Activated naive CD8-positive, alpha-beta T cell (primary cell): Measurements from ENCODE around the gene STRBP.

Experiments used
- H3K27ac Mint-ChIP-seq: one replicate; pipeline ENCODE4 v1.8.0; 2021; ENCODE audit warnings: mixed read lengths
- H3K27me3 Mint-ChIP-seq: one replicate; pipeline ENCODE4 v1.8.0; 2021; ENCODE audit warnings: mixed read lengths
- H3K36me3 Mint-ChIP-seq: one replicate; pipeline ENCODE4 v1.8.0; 2021; ENCODE audit warnings: mixed read lengths
- H3K4me1 Mint-ChIP-seq: one replicate; pipeline ENCODE4 v1.8.0; 2021; ENCODE audit warnings: low read depth, mixed read lengths
- H3K4me3 Mint-ChIP-seq: one replicate; pipeline ENCODE4 v1.8.0; 2021; ENCODE audit warnings: mild to moderate bottlenecking, mixed read lengths
- H3K9me3 Mint-ChIP-seq: one replicate; pipeline ENCODE4 v1.8.0; 2021; ENCODE audit warnings: low read depth, mixed read lengths

Gene STRBP

DNA sequence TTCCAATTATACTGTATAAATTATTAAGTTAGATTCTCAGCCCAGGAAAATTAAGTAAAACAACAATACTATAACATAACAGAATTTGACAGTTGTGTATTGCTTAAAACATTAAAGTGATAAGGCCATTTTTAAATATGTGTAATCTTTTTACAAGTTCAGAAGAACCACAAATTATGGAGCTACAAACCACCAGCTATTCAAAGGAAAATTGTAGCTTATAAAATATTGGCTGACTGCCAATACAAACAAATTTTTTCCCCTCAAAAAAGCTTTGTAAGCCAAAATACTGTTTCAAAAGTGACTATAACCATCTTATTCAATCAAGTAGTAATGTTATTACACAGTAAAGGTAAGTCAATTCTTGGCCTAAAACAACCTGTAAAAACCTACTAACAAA lies 21.9 kb downstream of the STRBP start:
- H3K9me3 Mint-ChIP-seq = peaks cover 4% of the 10 kb centered on the region
- H3K27me3 Mint-ChIP-seq = no peaks in the 10 kb centered on the region
- H3K27ac Mint-ChIP-seq = no peak overlapping the region
- no peak overlapping the region for H3K4me3 Mint-ChIP-seq
- peaks cover 46% of the 10 kb centered on the region for H3K4me1 Mint-ChIP-seq
- peaks cover 10% of the 10 kb centered on the region for H3K36me3 Mint-ChIP-seq

DNA sequence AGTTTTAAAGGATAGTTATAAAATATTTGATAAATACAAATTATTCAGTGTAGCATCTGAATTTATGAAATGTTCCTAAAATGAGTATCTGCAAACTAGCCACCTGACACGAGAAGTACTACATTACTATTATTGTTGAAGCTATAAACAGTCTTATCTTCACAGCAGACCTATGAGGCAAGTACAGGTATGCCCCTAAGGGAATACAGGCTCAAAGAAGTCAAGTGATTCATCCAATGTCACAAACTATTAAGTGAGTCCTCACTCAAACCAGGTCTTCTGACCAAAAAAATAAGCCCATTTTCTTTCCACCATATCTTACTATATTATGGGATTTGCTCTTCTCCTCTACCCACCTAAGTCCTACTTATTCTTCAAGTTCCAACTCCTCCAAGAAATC lies 28.7 kb downstream of the STRBP start:
- Mint-ChIP-seq H3K4me1 (peaks cover 44% of the 10 kb centered on the region), H3K9me3 (peaks cover 4% of the 10 kb centered on the region), H3K27ac (no peak overlapping the region), H3K4me3 (no peak overlapping the region), H3K36me3 (peaks cover 16% of the 10 kb centered on the region), H3K27me3 (no peaks in the 10 kb centered on the region)

DNA sequence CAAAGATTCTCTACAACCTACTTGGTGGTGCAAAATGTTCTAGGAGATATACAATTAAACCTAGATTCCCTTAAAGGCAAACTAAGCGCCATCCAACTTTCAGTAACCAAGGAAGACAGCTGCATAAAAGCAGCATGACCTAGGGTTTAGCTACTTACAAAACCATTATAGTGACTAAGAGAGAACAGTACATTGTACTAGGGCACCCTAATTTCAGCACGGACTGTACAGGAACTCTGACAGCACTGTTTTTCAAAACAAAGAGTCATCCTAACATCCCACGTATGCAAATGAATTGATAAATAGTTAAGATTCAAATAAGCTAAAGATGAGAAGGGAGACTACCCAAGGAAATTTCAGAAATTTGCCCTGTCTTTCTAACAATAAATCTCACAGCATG lies 30.0 kb downstream of the STRBP start:
- Mint-ChIP-seq H3K4me1 (peaks cover 34% of the 10 kb centered on the region), H3K4me3 (no peak overlapping the region), H3K36me3 (peaks cover 13% of the 10 kb centered on the region), H3K27me3 (no peaks in the 10 kb centered on the region), H3K9me3 (no peaks in the 10 kb centered on the region), H3K27ac (no peak overlapping the region)

DNA sequence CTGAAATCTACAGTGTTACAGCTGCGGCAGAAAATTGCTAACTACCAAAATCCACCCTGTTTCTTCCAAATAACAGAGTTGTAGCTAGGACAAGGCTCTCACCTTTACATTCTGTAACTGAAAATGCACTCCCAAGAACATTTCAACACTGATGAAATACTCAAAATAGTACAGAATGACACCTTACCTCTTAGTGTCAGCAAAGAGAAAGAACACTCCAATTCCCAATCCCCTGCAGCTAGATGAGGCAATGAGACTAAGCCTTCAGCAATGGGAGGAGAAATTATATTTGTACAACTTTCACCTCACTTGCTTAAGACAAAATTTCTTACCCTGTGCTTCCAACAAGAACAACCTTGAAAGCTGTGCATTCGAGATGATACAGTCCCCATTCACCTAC lies 31.2 kb downstream of the STRBP start:
- Mint-ChIP-seq H3K27ac (no peak overlapping the region), H3K27me3 (no peaks in the 10 kb centered on the region), H3K36me3 (peaks cover 15% of the 10 kb centered on the region), H3K9me3 (no peaks in the 10 kb centered on the region), H3K4me1 (peaks cover 33% of the 10 kb centered on the region), H3K4me3 (no peak overlapping the region)

DNA sequence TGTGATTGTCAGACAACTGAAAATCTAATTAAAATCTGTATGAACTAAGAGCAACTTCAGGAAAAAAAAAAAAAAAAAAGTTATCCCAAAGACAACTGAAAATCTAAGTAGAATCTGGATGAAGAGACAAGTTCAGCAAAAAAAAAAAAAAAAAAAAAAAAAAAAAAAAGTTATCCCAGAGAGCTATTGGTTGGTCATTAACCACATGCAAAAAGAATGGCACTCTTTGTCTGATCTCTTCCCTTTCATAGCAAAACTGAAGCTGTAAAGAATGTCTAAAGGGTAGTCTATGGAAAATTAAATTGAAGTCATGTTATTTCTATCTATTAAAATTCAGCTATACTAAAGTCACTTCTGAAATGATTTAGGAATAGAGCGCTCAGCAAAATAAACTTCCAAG lies 32.9 kb downstream of the STRBP start:
- Mint-ChIP-seq H3K4me3 (no peak overlapping the region), H3K36me3 (peaks cover 9% of the 10 kb centered on the region), H3K9me3 (no peaks in the 10 kb centered on the region), H3K4me1 (peaks cover 23% of the 10 kb centered on the region), H3K27ac (no peak overlapping the region), H3K27me3 (no peaks in the 10 kb centered on the region)

DNA sequence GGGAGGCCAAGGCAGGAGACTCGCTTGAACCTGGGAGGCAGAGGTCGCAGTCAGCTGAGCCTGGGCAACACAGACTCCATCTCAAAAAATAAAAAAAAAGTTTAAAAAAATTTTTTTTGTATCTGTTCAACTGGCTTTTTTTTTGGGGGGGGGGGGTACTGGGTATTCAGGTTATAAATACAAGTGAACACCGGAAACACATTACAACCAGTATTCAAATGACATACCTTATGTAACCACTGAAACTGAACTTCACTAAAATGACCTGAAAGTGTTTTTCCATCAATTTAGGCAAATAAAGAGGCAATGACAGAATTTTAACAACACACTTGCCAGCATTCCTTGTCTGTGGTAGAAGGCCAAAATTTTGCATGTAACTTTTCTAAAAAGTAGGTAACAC lies 33.5 kb downstream of the STRBP start:
- Mint-ChIP-seq H3K9me3 (no peaks in the 10 kb centered on the region), H3K4me1 (peaks cover 21% of the 10 kb centered on the region), H3K4me3 (no peak overlapping the region), H3K27ac (no peak overlapping the region), H3K36me3 (peaks cover 9% of the 10 kb centered on the region), H3K27me3 (no peaks in the 10 kb centered on the region)

DNA sequence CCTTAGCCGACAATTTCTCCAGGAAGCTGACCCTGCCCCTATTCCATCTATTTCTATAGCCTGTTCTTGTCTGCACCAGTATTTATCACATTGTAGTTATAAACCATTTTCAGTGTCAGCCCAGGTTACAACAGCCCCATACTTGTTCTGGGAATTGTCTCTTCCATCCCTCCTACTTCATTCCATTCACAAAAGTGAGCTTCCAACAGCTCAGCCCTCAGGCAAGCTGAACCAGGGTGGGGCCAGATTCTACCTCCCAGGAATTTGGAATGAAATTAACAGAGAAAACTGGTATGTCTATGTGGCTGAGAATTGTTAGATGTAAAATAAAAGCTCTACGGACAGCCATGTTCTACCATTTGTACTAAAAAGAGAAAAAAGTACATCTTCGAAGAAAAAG lies 36.1 kb downstream of the STRBP start:
- H3K27me3 Mint-ChIP-seq = no peaks in the 10 kb centered on the region
- no peak overlapping the region for H3K27ac Mint-ChIP-seq
- no peaks in the 10 kb centered on the region for H3K9me3 Mint-ChIP-seq
- peaks cover 7% of the 10 kb centered on the region for H3K36me3 Mint-ChIP-seq
- H3K4me1 Mint-ChIP-seq = peaks cover 12% of the 10 kb centered on the region
- H3K4me3 Mint-ChIP-seq = no peak overlapping the region

DNA sequence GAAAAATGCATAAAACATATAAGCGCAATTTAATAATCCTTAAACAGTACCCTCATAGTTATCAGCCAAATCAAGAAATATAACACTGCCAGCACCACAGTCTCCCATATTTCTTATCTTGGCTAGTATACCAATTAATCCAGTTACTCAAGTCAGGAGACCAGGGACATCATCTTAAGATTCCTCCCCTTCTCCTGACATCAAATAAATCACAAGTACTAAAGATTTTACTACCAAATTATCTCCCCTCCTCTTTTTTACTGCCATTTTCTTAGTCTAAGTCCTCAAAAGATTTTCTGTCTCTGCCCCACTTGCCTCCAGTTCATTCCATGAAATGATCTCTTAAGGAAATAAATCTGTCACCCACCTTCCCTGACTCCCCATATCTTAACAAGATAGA lies 37.0 kb downstream of the STRBP start:
- H3K27me3 Mint-ChIP-seq = no peaks in the 10 kb centered on the region
- no peak overlapping the region for H3K4me3 Mint-ChIP-seq

DNA sequence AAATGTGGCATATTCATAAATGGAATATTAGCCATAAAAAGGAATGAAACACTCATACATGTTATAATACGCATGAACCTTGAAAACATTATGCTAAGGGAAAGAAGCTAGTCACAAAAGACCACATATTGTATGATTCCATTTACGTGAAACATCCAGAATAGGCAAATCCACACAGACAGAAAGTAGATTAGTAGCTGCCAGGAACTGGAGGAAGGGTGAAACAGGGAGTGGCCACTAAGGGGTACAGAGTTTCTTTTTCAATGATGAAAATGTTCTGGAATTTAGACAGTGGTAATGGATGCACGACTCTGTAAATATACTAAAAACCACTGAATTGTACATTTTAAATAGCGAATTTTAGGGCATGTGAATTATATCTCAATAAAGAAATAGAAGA lies 39.4 kb downstream of the STRBP start:
- H3K4me3 Mint-ChIP-seq = no peak overlapping the region
- peaks cover 9% of the 10 kb centered on the region for H3K36me3 Mint-ChIP-seq
- H3K4me1 Mint-ChIP-seq = peaks cover 33% of the 10 kb centered on the region
- H3K27ac Mint-ChIP-seq = no peak overlapping the region
- H3K9me3 Mint-ChIP-seq = no peaks in the 10 kb centered on the region
- no peaks in the 10 kb centered on the region for H3K27me3 Mint-ChIP-seq

More for the DNA sequence above, 37.0 kb downstream of the STRBP start:
- H3K9me3 Mint-ChIP-seq = no peaks in the 10 kb centered on the region
- H3K4me1 Mint-ChIP-seq = peaks cover 21% of the 10 kb centered on the region
- H3K36me3 Mint-ChIP-seq = peaks cover 5% of the 10 kb centered on the region
- no peak overlapping the region for H3K27ac Mint-ChIP-seq

DNA sequence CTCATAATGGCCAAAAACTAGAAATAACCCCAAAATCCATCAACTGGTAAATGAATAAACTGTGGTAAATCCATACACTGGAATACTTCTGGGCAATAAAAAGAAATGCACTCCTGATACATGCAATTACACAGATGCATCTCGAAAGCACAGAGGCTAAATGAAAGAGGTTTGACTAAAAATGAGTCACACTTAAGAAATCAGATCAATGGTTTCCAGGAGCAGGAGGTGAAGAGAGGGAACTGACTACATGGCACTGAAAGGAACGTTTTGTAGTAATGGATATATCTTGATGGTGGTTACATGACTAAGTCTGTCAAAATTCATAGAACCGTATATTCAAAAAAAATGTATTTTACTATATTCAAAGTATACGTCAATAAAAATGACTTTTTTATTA lies 42.4 kb downstream of the STRBP start:
- Mint-ChIP-seq H3K9me3 (no peaks in the 10 kb centered on the region), H3K4me3 (peak overlapping the region; percentile 55), H3K27ac (peak overlapping the region; percentile 87), H3K36me3 (peaks cover 13% of the 10 kb centered on the region), H3K27me3 (no peaks in the 10 kb centered on the region), H3K4me1 (peaks cover 35% of the 10 kb centered on the region)

DNA sequence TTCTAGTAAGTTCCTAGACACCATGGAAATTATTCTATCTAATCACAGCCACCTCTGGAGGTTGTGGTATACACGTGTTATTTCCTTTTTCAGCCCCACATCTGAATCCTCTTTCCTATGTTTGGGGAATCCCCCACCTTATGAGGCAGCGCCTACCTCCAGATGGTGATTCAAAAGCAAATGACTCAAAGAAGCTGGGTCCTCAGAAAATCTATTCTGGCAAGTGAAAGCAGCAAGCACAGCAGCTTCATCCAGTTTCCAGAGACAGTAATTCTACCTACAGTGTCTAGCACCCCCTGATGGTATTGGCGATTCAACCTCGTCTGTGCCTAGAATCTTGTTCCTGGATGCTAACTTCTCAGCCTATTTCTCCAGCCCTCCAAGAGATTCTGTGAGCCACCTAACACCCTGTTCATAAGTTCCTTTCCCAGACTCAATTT lies 43.0 kb downstream of the STRBP start:
- H3K27me3 Mint-ChIP-seq = no peaks in the 10 kb centered on the region
- H3K27ac Mint-ChIP-seq = peak overlapping the region; percentile 92
- H3K4me3 Mint-ChIP-seq = peak overlapping the region; percentile 55

DNA sequence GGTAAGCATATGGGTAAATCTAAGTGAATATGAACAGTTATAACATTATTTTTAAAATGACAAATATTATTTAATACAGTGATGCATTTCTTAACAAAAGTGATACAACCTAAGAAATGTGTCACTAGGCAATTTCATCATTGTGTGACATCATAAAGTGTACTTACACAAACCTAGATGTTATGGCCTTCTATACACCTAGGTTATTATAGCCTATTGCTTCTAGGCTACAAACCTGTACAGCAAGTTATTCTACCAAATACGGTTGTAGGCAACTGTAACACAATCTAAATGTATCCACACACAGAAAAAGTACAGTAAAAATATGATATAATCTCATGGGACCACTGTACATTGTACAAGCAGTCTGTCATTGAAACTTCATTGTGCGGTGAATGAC lies 48.3 kb downstream of the STRBP start:
- Mint-ChIP-seq H3K4me1 (peaks cover 35% of the 10 kb centered on the region), H3K4me3 (no peak overlapping the region), H3K9me3 (no peaks in the 10 kb centered on the region), H3K27me3 (no peaks in the 10 kb centered on the region), H3K27ac (no peak overlapping the region), H3K36me3 (peaks cover 18% of the 10 kb centered on the region)

More for the DNA sequence above, 43.0 kb downstream of the STRBP start:
- H3K9me3 Mint-ChIP-seq = no peaks in the 10 kb centered on the region
- peaks cover 36% of the 10 kb centered on the region for H3K4me1 Mint-ChIP-seq
- H3K36me3 Mint-ChIP-seq = peaks cover 16% of the 10 kb centered on the region

DNA sequence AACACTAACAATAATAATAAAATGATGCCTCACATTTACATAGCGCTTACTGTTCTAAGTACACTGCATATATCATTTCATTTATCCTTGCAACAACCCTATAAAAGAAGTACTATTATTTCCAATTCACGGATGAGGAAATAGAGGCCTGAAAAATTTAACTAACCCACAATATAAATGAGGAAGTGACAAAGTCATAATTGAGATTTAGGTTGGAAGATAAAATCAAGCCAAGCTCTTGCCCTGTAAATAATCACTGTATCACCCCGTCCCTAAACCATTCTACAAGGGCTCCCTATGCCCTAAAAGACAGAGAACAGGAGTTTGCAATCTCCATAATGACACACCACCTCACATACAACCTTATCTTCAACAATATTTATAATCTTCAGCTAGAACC lies 49.6 kb downstream of the STRBP start:
- H3K4me3 Mint-ChIP-seq = no peak overlapping the region
- H3K4me1 Mint-ChIP-seq = peaks cover 24% of the 10 kb centered on the region
- peaks cover 14% of the 10 kb centered on the region for H3K36me3 Mint-ChIP-seq
- no peaks in the 10 kb centered on the region for H3K27me3 Mint-ChIP-seq
- no peak overlapping the region for H3K27ac Mint-ChIP-seq
- H3K9me3 Mint-ChIP-seq = no peaks in the 10 kb centered on the region

DNA sequence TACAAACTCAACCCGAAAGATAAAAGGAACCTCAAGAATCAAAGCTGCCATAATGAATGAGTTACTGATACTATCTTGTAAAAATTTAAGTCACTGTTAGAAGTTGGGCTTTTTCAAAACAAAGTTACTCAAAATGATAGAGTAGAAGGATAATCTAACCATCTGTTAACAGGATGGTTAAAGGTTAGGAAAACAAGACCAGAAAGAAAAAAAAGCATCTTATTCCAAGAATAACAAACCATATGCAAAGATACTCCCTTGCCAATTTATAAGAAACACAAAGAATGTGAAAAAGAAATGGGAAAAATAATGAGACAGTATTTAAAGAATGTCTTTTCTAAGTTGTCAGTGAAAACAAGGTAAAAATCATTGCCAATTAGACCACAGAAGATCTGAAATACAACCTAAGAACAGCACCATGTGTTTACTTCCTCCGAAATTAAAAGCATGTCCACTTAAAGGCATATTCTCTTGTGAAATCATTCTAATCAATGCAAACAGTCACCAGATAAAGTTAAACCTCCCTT lies 51.2 kb downstream of the STRBP start:
- Mint-ChIP-seq H3K27me3 (no peaks in the 10 kb centered on the region), H3K36me3 (peaks cover 19% of the 10 kb centered on the region), H3K4me1 (peaks cover 24% of the 10 kb centered on the region), H3K4me3 (no peak overlapping the region), H3K27ac (no peak overlapping the region), H3K9me3 (no peaks in the 10 kb centered on the region)

DNA sequence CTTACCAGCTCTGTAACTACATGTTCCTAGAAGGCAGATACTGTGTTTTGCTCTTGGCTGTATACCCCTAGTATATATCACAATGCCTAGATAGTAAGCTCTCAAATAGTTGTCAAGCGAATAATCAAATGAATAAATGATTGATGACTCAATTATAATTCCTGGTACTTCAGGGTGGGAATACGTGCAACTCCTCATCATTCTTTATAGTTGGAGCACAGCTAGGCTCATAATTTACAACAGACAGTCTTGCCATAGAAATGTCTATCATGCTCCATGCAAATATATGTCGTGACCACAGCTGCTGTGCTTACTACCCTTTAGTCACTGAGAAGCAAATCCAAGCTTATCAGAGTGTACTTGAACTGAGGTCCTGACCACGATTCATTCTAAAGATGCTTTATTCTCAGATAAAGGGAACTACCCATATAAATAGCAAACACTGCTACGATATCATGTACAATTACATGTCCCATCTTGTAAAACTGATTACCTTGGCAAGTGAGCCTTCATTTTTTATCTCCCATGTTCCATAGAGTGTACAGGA lies 52.1 kb downstream of the STRBP start:
- Mint-ChIP-seq H3K4me3 (no peak overlapping the region), H3K9me3 (no peaks in the 10 kb centered on the region), H3K27me3 (no peaks in the 10 kb centered on the region), H3K27ac (no peak overlapping the region), H3K36me3 (peaks cover 13% of the 10 kb centered on the region), H3K4me1 (peaks cover 24% of the 10 kb centered on the region)

DNA sequence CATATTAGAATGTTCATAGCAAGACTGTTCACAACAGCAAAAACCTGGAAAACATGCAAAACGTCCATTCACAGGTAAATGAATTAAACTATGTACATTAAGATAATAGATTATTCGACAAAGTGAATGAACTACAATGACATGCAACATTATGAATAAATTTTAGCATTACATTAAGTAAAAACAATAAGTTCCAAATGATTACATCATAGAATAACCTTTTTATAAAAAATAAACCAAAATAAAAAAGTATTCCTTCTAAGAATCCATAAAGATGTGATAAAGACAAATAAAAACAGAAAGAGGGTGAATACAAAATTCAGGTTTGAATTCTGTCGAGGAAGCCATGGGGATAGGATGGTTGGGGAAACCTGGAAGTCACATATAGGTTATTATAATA lies 57.3 kb downstream of the STRBP start:
- Mint-ChIP-seq H3K4me3 (no peak overlapping the region), H3K9me3 (no peaks in the 10 kb centered on the region), H3K36me3 (peaks cover 7% of the 10 kb centered on the region), H3K27me3 (no peaks in the 10 kb centered on the region), H3K27ac (no peak overlapping the region), H3K4me1 (peaks cover 1% of the 10 kb centered on the region)
